ENCODE measurements around the gene DDX6.

DNA sequence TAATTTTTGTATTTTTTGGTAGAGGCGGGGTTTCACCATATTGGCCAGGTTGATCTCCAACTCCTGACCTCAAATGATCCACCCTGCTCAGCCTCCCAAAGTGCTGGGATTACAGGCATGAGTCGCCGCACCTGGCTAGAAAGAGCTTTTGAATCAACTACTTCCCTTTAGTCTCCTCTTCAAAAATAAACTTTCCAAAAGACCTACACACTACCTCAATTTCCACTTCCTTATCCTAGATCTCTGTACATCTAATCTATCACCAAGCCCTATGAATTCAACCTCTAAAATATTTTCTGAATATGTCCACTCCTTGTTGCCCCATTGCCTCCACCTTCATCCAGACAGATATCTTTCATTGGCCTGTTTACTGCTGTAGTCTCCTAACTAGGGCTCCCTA, 13.1 kb upstream of the DDX6 start:
- TF ChIP-seq CTCF (conservative IDR thresholded peaks at IDR 0.05; ENCODE audit: low read length) (no peak), EZH2phosphoT487 (IDR thresholded peaks at IDR 0.05; ENCODE audit: borderline replicate concordance, low read depth, low read length) (no peak)

All from OCI-LY7 (cell line).